ENCODE measurements around the gene DDRGK1.
A peak's percentile ranks its signal among the peaks of the same experiment; 100 is the strongest.

Gene DDRGK1

DNA sequence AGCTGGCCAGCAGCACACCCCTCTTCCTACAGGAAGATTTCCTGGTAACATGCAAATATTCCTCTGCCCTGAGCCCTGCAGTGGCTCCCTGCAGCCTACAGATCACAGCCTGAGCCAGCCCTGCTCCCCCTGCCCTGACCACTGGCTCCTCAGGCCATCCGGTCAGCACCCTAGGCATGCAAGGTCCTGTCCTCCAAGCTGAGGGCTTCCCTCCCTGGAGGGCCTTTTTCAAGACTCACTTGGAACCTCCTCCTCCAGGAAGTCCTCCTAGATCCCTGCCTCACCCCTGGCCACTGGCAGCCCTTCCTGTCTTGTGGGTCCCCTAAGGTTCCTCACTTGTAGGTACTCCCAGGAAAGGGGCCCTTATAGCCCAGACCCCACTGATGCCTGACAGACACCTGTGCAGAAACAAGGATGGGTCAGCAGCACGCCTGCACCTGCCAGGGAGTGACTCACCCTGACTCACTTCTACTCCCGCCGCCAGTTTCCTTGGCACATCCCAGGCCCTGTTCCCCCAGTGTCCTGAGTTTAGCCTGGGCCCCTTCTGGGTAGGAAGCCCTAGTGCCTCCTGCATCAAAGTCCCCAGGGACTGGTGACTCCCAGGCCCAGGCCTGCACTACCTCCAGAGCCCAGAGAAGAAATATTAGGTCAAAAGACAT is 31.3 kb upstream of the DDRGK1 start:
- DNase-seq: no peak

DNA sequence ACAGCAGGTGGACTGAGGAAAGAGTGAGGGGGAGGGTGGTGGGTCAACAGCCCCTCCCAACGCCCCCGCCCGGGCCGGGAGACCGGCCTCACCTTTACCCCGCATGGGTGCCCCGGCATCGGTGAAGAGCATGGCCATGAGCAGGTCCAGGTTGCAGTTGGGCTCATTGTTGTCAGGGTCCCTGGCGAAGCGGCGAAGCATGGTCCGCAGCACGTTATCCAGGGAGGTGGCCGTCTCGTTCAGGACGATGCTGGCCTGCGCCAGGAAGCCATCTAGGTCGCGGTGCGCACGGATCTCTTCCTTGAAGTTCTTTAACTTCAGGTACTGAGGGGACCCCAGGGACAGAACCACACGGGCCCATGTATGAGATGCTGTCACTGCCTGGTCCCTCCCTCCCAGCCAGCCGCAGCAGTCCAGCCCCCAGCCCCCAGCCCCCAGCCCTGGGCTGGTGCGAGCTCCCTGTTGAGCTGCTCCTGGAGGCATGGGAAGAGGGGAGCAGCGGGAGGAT is 29.6 kb upstream of the DDRGK1 start:
- DNase-seq: no peak

DNA sequence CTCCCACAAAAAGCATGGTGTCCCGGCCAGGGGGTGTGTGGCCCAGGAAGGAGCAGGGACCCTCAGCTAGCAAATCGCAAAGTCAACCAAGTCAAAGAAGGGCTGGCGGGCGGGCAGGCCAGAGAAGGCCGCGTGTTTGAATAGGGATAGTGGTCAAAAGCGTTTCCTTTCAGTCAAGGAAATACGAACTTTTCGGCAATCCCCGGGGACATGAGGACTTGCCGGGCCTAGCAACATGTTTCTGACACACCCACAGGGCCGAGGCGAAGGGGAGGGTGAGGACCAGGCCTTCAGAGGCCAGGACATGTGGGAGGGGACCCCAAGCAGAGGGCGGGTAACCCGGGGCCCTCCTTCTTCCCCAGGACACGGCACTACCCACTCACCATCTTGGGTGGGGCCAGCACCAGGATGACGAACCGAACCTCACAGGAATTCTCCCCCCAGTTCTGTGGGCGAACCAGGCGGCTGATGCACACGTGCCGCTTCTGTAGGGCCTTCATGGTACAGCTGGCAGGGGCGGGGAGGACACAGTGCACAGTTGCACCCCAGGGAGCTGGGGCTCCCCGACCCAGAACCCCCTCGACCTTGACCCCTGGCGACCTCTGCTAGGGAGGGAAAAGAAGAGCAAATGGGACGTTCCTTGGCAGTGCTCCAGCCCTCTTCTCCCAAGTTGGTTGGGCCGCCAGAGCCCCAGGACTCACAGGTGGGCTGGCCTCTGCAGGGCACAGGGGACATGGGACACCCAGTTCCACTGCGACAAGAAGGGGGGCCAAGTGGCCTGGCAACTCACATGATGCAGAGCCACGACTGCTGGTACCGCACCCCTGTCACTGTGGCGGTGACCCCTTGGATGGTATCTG is 28.9 kb upstream of the DDRGK1 start:
- DNase-seq: no peak

DNA sequence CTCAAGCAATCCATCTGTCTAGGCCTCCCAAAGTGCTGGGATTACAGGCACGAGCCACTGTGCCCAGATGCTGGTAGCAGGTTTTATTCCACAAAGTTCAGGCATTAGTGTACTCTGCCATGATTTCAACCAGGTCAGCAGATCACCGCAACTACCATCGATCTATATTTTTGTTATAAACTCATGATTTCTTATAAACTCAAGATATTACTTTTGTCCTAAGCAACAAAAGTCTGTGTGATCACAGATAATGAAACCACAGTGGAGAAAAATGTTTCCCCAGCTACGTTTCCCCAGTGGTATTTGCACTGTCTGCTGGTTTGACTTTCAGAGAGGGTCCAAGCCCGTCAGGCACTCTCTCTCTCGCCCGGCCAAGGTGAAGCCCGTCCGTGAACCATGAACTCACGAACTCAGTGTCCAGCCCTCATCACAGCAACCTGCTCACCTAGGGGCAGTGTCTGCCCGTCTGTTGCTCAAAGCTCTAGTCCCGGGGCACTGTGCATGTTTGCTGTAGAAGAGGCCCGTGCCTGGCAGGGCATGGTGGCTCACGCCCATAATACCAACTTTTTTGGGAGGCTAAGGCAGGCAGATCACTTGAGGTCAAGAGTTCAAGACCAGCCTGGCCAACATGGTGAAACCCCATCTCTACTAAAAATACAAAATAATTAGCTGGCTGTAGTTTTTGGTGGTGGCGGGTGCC is 27.6 kb upstream of the DDRGK1 start:
- DNase-seq: no peak

DNA sequence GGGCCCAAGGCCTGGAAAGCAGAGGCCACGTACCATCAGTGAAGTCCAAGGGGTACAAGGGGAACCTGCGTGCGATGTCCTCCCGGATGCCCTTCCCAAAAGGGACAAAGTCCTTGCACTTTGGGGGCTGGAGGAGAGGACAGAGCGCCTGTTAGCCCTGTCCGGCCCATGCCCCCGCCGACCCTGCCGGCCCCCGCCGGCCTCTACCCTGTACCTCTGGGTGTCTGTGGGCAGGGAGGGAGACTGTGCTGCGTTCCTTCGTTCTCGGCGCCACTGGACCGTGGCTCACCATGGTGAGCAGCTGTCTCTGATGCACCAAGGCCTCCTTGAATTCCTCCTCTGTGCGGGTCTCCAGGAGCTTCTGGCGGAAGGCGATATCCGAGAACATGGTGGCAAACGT is 26.6 kb upstream of the DDRGK1 start:
- no peak for DNase-seq

DNA sequence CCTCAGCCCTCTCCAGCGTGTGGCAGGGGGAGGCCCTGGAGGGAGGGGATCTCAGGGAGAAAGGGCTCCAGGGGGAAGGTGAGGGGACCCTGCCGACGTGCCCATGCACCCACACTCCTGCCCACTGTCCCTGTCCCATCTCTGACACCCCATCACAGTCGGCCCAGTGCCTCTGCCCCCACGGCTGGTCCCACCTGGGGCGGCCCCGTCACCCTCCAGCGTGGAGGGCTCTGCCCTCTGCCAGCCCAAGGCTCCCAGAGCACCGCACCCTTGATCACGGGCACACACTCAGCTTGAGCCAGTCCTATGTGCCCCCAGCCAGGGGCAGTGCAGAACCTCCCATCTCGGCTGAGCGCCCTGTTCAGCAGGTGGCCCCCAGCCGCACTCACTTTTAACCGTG is 25.3 kb upstream of the DDRGK1 start:
- no peak for DNase-seq

- DNase-seq: no peak
These were observed 24.7 kb upstream of the DDRGK1 start for GRCh38 chr20:3229158-3229557.

DNA sequence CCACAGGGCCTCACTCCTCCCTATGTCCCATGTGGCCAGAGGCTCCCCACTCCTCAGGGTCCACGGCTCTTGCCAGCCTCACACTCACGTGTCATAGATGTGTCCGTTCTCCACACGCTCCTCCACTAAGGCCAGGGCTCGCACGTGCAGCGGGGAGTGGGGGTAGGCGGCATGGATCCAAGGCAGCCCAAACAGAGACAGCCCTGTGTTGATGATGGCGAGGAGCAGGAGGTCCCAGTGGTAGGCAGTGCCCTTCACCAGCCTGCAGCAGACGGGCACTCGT is 24.2 kb upstream of the DDRGK1 start:
- no peak for DNase-seq

DNA sequence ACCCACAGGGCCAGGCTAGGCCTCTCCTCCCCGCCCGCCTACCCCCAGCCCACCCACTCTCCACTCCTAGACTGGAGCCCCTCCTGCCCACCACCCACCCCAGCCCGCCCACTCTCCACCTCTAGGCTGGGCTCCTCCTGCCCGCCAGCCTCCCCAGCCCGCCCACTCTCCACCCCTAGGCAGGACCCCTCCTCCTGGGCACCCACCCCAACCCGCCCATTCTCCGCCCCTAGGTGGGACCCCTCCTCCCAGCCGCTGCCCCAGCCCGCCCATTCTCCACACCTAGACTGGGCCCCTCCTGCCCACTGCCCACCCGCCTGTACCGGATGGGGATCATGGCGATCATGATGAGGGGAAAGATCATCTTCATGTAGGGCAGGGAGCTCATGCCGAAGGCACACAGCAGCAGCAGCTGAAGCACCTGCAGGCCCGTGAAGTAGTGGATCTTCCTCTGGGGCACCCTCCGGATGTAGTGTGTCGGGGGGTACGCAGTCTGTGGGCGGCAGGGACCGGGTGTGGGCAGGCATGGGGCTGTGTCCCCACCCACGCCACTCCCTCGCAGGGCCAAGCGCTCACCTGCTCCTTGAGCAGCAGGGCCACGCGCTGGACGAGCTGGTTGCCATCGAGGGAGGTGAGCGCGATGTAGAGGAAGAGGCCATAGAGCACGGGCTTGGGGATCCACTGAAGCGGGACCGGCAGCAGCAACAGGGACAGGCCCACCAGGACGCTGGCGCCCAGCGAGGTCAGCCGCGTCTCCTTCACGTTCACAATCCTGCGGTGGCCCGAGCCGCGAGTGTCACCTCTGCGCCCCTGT is 23.7 kb upstream of the DDRGK1 start:
- DNase-seq: no peak

GRCh38 chr20:3227506-3227905 is 23.0 kb upstream of the DDRGK1 start:
- DNase-seq: no peak

- DNase-seq: no peak
These were observed 22.4 kb upstream of the DDRGK1 start for GRCh38 chr20:3226864-3227263.

DNA sequence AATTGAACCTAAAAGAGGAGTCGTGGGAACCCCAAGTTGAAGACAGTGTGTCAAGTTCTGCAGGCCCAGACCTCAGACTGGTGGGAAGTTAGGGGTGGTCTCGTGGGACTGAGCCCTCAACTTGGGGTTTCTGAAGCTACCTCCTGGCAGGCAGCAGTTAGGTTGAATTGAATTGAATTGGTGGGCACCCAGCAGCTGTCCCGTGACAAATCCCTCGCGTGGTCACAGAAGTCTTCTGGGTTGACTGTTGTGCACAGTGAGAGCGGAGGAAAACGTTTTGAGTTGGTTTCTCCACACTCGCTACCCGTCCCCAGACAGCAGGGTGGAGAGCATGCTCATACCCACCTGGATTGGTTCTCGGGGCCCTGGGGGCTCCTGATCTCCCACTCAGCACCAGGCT is 21.6 kb upstream of the DDRGK1 start:
- no peak for DNase-seq

DNA sequence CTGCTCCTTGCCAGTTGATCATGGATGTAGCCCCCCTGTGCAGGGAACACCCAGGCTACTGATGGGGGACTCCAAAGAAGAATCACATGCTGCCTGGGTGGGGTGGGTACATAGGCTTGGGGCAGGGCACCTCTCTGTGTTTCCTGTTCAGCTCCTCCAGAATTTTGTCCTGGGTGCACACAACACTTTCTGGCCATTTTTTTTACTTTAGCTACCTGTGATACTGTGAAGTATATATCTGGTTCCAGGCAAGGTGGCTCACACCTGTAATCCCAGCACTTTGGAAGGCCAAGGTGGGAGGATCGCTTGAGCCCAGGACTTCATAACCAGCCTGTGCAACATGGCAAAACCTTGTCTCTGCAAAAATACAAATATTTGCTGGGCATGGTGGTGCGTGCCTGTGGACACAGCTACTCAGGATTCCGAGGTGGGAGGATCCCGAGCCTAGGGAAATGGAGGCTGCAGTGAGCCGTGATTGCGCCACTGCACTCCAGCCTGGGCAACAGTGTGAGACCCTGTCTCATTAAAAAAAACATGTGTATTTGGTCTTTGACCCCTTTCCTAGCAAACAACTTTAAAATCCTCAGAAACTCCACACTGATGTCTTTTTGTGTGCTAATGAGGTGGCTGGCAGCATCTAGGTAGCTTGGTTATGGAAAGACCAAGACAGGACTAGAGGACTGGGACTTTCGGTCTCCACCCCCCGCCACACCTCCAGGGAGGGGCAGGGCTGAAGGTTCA is 20.4 kb upstream of the DDRGK1 start:
- DNase-seq: no peak

DNA sequence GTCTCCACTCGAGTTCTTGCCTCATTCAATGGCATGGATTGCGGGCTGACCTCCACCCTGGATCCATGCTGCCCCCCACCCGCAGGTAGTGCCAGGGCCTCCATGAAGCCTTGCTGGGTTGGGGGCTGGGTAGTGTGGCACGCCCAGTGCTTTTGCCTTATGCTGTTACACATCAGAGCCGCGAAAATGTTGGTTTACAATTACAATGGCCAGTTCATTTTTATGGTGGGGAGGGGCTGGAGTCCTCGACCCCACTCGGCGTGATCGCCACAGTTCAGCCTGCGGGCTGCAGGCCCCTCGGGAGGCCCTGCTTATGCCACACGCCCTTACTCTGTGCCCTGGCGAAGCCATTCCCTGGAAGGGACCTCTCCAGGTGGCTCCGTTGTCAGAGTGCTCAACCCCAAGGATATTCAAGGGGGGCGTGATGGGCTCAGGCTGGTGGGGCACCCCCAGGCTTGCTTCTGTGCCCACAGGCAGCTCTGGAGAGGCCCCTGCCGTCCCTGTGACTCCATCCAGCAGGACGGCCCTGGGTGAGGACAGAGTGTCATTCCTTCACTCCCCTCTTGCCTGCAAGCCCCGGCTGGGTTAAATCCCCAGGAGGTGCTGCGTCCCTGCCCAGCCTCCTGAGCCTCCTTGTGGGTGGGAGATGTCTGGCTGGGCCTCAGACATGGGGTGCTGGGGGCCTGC is 19.7 kb upstream of the DDRGK1 start:
- DNase-seq: no peak

GRCh38 chr20:3223651-3223993 is 19.1 kb upstream of the DDRGK1 start:
- no peak for DNase-seq

DNA sequence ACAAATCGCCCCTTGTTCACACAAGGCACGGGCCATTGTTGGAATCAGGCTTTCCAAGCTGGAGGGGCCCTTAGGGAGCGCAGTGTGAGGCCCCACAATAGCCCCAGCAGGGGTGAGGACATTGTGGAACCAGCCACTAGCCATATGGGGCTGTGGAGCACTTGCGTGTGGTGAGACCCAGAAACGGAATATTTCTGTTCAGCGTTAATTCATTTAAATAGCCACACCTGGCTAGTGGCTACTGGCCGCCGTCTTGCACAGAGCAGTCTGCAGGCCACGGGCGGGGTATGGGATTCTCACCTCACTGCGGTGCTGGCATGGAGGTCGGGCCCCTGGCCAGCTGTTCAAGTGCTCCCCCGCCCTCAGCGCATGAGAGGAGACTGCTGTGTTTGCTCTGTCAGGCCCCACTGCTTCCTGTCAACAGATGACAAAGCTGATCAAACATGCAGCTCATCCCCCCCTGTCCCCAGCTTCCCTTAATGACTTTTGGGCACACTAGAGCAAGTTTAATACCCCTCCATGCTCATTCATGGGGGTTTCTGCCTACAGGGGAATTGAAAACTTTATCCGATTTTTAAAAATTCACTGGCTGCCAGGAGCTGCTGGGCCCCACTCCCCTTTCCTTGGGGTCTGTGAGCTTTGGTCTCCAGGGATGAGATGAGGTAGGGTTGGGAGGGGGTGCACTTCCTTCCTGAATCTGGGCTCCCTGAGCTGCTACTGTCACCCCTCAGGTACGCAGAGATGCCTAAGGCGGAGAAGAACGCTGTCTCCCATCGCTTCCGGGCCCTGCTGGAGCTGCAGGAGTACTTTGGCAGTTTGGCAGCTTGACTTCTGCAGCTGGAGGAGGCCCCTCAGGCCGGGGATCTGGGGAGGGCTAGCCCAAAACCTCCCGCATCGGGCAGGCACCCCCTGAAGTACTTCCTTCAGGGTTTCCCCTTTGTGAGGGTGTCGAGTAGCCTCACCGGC is 18.4 kb upstream of the DDRGK1 start:
- peak in 1 of 14 donors; percentile 17 for DNase-seq

- DNase-seq: no peak
These were observed 17.1 kb upstream of the DDRGK1 start for GRCh38 chr20:3221398-3222226.

DNA sequence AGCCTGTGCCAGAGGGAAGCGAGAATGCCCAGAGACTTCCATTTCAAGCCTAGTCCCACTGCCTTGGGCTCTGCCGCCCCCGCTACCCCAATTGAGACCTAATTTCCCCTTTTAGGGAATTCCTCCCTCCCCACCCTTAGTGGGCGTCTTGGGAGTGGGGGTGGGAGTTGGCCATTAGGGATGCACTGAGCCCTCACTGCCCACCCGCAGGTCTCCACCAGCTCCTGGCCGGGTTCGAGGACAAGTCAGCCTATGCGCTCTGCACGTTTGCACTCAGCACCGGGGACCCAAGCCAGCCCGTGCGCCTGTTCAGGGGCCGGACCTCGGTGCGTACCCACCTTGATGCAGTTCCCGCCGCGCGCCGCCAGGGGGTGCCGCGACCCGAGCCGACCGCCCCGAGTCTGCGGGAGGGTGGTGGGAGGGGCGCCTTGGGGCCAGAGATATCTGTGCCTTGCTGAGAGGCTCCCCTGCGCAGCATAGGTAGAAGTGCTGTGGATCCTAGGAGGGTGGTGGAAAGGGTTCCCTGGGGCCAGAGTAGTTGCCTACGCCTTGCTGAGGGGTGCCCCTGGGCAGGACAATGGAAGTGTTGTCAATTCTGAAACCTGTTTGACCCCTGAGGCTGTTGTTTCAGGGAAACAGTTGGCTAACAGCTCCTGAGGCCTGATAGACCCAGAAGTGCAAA is 14.0 kb upstream of the DDRGK1 start:
- peak in 8 of 14 donors; percentile 4 to 57 (median 14) for DNase-seq
